RPMI8226 (cell line): ENCODE measurements around the gene TFF2.

Experiments
- DNase-seq: peaks from one replicate; pipeline ENCODE4 v3.0.0-alpha.2; 2015

TFF2 gene

GRCh38 chr21:42364304-42364865 is 13.6 kb upstream of the TFF2 start:
- DNase-seq, result no peak

- DNase-seq, result no peak
Observed at GRCh38 chr21:42363312-42363711, 12.5 kb upstream of the TFF2 start.

GRCh38 chr21:42362700-42363099 is 11.9 kb upstream of the TFF2 start:
- no peak for DNase-seq

GRCh38 chr21:42362198-42362597 is 11.4 kb upstream of the TFF2 start:
- DNase-seq, result no peak

DNA sequence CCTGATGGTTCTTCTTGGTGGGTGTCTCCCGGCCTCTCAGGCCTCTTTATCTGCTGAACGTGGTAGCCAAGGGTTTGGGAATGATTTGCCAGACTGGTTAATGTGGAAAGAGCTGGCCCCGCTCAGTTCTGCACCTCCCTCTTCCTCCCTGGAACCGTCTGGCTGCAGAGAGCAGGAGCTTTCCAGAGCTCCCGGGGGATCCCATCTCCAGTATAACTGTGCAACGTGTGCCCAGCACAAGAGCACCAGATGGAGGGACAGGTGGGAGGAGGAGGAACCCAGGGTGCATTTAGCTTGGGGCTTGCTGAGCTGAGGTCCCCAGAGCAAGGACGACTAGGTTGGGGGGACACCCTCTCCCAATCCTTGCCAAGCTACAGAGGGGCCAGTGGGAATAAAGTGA is 10.5 kb upstream of the TFF2 start:
- no peak for DNase-seq

- no peak for DNase-seq
Observed at GRCh38 chr21:42360317-42360716, 9.5 kb upstream of the TFF2 start.

DNA sequence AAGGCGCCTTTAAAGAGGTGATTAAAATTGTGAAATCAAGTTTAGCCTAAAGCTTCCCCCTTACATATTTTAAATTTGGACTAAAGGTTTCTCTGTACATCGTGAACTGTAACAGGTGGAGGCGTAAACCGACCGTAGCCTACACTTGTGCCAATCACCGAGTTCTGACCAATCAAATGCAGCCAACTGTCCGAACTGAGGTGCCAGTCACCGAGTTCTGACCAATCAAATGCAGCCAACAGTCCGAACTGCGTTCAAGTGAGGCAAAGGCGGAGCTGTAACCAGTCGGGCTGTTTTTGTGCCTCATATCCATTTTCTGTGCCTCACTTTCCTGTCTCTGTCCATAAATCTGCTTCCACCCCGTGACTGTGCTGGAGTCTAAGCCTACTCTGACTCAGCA is 8.1 kb upstream of the TFF2 start:
- DNase-seq, result peak; percentile 42

GRCh38 chr21:42358261-42358660 is 7.5 kb upstream of the TFF2 start:
- no peak for DNase-seq

- DNase-seq, result no peak
Observed at GRCh38 chr21:42357307-42357706, 6.5 kb upstream of the TFF2 start.

DNA sequence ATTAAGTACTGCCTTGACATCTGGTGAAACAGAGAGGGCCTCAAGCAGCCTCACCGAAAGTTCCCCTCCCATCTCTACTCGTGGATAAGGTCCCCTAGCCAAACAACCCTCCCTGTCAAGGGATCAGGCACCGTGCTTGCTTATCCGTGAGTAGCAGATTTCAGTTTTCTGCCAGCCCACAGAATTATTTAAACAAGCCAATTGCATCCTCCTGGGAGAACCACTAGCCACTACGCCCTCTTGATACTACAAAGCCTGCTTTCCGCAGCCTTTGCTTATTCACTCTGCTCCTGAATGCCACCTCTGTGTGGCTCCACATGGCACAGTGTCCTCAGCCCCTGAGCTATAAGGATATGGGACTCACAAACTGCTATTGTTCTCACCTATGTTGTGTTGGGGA is 5.9 kb upstream of the TFF2 start:
- DNase-seq, result no peak

- DNase-seq, result no peak
Observed at GRCh38 chr21:42356046-42356445, 5.3 kb upstream of the TFF2 start.

DNA sequence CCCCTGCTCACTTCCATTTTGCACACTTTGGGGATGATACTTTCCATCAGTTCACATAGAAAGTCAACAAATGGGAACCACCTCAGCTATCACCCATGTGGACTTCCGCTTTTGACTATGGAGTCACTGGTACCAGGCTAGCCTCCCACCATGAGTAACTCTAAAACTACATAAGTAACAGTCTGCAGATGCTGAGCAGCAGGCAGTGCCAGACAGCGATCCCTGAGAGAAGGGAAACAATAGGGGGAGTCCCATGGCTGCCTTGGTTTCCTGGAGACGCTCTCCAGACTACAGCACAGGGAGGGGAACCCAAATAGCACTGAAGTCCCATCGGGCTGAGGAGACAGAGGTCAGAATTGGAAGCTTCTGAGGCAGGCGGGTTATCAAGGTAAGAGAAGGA is 2.8 kb upstream of the TFF2 start:
- no peak for DNase-seq

GRCh38 chr21:42352441-42353095 is 1.8 kb upstream of the TFF2 start:
- DNase-seq, result no peak

GRCh38 chr21:42351626-42352440 is 1.0 kb upstream of the TFF2 start:
- no peak for DNase-seq

DNA sequence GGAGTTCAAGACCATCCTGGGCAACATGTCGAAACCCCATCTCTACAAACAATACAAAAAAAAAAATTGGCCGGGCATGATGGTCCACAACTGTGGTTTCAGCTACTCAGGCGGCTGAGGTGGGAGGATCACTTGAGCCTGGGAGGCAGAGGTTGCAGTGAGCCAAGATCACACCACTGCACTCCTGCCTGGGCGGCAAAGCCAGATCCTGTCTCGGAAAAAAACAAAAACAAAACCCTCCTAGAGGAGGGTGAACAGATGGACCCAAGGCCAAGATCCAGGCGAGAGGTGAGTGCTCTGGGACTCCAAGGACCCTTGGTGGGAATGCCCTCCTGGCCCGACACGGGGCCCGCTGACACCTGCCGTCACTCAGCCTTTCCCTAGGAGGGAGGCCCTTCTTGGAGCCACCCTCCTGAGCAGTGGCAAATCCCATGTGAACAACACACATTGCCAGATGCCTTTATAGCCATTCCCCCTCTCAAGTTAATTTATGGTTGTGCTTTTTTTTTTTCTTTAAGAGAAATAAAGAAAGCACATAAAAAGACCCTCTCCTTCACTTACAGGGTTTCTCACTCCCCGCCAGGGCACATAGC is 380 bp downstream of the TFF2 start:
- DNase-seq, result no peak

GRCh38 chr21:42349420-42350317 is 1.1 kb downstream of the TFF2 start:
- DNase-seq, result no peak

GRCh38 chr21:42348762-42349161 is 2.0 kb downstream of the TFF2 start:
- DNase-seq, result no peak

DNA sequence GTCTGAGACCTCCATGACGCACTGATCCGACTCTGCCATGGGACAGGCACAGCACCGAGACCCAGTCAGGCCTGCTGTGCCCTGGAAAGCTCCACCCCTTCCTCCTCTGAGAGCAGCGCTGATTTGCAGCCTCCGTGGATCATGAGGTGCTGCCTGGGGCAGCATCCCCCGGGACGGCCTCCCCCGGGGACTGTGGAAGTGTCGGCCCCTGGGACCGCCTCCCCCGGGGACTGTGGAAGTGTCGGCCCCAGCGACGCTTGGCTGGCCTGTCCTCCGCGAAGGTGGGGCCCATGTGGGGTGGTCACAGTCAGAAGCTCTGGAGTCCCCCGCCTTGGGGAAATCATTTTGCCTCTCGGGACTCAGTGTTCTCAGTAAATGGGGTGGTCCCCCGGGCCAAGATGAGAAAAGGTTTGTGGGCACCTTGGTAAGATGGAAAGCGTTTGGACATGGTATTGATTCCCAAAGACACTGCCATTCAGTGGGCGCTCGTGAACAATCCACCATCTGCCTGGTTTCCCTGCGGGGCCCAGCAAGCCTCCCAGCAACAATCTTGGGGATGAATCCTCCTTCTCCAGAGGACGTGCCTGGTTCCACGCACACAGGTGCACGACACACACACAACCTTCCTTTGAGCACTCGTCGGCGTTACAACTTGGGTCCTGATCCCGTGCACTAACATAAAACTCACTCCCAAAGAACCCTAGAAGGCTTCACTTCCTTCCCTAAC is 3.0 kb downstream of the TFF2 start:
- no peak for DNase-seq

GRCh38 chr21:42346866-42347600 is 3.8 kb downstream of the TFF2 start:
- DNase-seq, result no peak

DNA sequence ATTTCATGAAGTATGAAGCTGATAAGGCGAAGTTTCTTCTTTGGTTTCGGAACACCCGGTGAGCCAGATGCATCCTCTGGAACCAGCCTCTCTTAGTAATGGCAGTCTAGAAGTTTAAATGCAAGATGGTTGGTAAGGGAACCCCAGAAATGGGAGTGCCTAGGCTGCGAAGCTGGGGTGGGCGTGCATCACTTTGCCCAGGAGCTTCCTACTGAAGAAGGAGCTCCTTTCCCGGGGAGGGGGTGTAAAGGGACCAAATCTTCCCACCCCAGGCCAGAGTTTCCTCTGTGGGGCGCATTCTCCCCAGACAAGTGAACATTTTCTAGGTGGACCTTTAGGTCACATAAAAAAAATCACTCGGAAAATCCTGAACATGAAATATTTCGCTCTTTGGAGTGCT is 4.4 kb downstream of the TFF2 start:
- DNase-seq, result no peak

GRCh38 chr21:42344631-42345030 is 6.2 kb downstream of the TFF2 start:
- DNase-seq, result no peak
